AG04450 (cell line): ENCODE results near the gene MRPL33. TPM values are rescaled to one million over a fixed set of nuclear protein-coding genes. Genes with fewer than 3 reads are reported as not detected.
A peak's percentile ranks its signal among the peaks of the same experiment; 100 is the strongest.

Source experiments
- CTCF ChIA-PET: fragments of 300-600, 350-600 bp; formaldehyde crosslinking; extraction: SDS; loops from one replicate; lab custom pipeline; 2022; ENCODE audit warnings: antibody characterized with exemption, inconsistent platforms; lab: Charles Lee
- POLR2A ChIA-PET: fragments of 350-600 bp; formaldehyde crosslinking; extraction: SDS; loops from one replicate; lab custom pipeline; 2021; ENCODE audit warnings: antibody characterized with exemption, inconsistent platforms; lab: Yijun Ruan, JAX
- DNase-seq: peaks from one replicate; pipeline ENCODE4 v3.0.0-alpha.2; 2011; ENCODE audit warnings: low read depth, low spot score
- H3K27ac ChIP-seq: one replicate; pipeline ENCODE4 v1.5.1; 2012; ENCODE audit warnings: low read depth, low read length, control low read depth
- H3K27me3 ChIP-seq: one replicate; pipeline ENCODE4 v1.6.0; 2012; ENCODE audit warnings: low read length; ENCODE audit not compliant: control insufficient read depth, insufficient read depth
- H3K4me3 ChIP-seq: 2 replicates; pipeline ENCODE4 v1.5.1; 2011; ENCODE audit warnings: mild to moderate bottlenecking, low read depth, low read length, control low read depth
- H3K9me3 ChIP-seq: 2 replicates; pipeline ENCODE4 v1.5.1; 2012; ENCODE audit warnings: low read length; ENCODE audit not compliant: control insufficient read depth, insufficient read depth
- CTCF ChIP-seq: IDR thresholded peaks from 2 replicates; pipeline ENCODE4 v1.5.1; 2011; ENCODE audit warnings: low read depth, low read length, control low read depth, inconsistent platforms
- polyA plus RNA-seq: library from polyadenylated mRNA; depleted of rRNA; stranded (reverse); fragments of >200 nt; gene quantifications from 2 replicates; pipeline ENCODE4 v1.2.3, GENCODE V29; 2011

MRPL33 gene
- polyA plus RNA-seq, 1 experiment = 137 TPM

- Histone ChIP-seq H3K4me3 (no peak overlapping the region), H3K27me3 (no peaks in the 10 kb centered on the region), H3K27ac (no peak overlapping the region), H3K9me3 (0 out of 2 replicates have a peak, but pooled peaks cover 2% of the 10 kb centered on the region)
- POLR2A ChIA-PET = interaction anchor here (0.7 kb wide), 1 partner anchor 14 kb away, joined by 6 read pairs; no protein-coding TSS in a partner anchor
- no peak for TF ChIP-seq CTCF
- CTCF ChIA-PET = no interaction called here
- no peak for DNase-seq
Observed at GRCh38 chr2:27795093-27795834, 23.7 kb downstream of the MRPL33 start.

GRCh38 chr2:27795868-27796277, 24.4 kb downstream of the MRPL33 start:
- Histone ChIP-seq H3K27ac (no peak overlapping the region), H3K27me3 (no peaks in the 10 kb centered on the region), H3K4me3 (no peak overlapping the region), H3K9me3 (0 out of 2 replicates have a peak, but pooled peaks cover 2% of the 10 kb centered on the region)
- ChIA-PET CTCF (no interaction called here), POLR2A (no interaction called here)
- DNase-seq = no peak
- TF ChIP-seq CTCF = no peak

GRCh38 chr2:27796791-27797765, 25.6 kb downstream of the MRPL33 start:
- TF ChIP-seq CTCF = no peak
- Histone ChIP-seq H3K27ac (peak overlapping the region; percentile 94), H3K9me3 (0 out of 2 replicates have a peak, but pooled peaks cover 2% of the 10 kb centered on the region), H3K27me3 (no peaks in the 10 kb centered on the region), H3K4me3 (no peak overlapping the region)
- no peak for DNase-seq
- POLR2A ChIA-PET = no interaction called here
- CTCF ChIA-PET = no interaction called here

GRCh38 chr2:27797841-27798240, 26.3 kb downstream of the MRPL33 start:
- TF ChIP-seq CTCF = no peak
- POLR2A ChIA-PET = no interaction called here
- H3K27ac ChIP-seq = peak overlapping the region; percentile 94
- H3K9me3 ChIP-seq = 0 out of 2 replicates have a peak, but pooled peaks cover 2% of the 10 kb centered on the region
- no peak for DNase-seq
- no peak overlapping the region for H3K4me3 ChIP-seq
- H3K27me3 ChIP-seq = no peaks in the 10 kb centered on the region
- CTCF ChIA-PET = no interaction called here
